GM21447 (cell line): Measurements from ENCODE around the gene CALN1.

ENCODE experiments used
- ATAC-seq: cut with Tn5 transposase; IDR thresholded peaks from one replicate; pipeline ENCODE4 v1.9.1; 2021; ENCODE audit not compliant: unreplicated experiment

The CALN1 gene

DNA sequence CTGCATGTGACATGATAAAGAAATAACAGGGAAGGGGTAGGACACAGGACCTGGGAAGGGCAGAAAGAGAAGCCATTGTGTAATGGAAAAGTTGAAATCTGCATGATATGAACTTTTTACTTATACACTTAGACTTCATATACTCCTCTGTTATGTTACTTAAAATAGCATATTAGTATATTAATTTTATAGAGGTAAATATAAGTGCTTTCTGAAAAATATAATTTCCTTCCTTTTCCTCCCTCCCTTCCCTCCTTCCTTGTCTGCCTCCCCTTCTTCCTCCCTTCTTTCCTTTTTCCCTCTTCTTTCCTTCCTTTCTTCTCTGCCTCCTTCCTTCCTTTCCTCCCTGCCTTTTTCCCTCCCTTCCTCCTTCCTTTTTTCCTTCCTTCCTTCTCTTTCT lies 363.7 kb downstream of the CALN1 start:
- ATAC-seq = no peak

DNA sequence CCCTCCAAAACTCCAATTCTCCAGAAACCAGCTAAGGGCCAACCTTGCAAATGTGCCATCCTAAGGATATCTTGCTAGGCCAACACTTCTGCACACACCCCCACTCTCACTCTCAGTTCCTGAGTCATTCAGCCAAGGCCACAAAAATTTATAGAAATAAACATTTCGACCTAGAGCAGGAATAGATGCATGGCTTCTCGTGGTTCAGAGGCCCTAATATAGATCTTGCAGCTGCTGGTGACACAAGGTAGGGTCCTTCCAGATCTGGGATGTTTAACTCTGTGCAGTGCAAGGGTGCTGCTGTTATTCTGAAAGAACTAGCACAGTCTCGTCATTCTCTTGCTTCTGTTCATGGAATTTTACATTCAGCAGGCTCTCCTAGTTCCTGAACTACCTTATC lies 369.3 kb downstream of the CALN1 start:
- ATAC-seq = no peak

DNA sequence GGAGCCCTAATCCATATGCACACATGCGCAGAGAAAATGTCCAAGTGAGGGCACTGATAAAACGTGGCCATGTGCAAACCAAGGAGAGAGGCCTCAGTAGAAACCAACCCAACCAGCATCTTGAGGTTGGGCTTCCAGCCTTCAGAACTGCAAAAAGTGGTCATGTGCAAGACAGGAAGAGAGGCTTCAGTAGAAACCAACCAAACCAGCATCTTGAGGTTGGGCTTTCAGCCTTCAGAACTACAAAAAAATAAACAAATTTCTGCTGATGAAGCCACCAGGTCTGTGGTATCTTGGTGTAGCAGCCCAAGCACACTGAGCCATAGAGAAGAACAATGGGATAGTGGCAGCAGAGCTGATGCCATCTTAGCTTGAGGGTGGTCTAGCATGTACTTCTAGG lies 371.5 kb downstream of the CALN1 start:
- ATAC-seq = no peak

DNA sequence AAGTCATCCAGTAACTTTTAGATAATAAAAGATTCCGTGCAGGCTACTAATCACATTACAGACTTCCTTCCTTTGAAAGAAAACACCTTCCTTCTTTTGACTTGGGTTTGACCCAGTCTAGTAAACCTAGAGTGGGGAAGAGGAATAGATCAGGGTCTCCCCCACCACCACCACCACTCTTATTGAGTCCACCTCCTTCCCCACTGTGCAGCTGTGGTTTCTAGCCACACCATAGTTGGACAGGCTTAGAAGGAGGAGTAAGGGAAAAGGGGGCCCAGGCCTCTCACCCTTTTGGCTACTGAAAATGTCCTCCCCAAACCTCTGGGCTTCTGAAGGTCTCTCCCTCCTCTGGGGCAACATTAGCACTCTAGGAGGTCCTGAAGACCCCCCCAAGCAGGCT lies 372.7 kb downstream of the CALN1 start:
- ATAC-seq = no peak

DNA sequence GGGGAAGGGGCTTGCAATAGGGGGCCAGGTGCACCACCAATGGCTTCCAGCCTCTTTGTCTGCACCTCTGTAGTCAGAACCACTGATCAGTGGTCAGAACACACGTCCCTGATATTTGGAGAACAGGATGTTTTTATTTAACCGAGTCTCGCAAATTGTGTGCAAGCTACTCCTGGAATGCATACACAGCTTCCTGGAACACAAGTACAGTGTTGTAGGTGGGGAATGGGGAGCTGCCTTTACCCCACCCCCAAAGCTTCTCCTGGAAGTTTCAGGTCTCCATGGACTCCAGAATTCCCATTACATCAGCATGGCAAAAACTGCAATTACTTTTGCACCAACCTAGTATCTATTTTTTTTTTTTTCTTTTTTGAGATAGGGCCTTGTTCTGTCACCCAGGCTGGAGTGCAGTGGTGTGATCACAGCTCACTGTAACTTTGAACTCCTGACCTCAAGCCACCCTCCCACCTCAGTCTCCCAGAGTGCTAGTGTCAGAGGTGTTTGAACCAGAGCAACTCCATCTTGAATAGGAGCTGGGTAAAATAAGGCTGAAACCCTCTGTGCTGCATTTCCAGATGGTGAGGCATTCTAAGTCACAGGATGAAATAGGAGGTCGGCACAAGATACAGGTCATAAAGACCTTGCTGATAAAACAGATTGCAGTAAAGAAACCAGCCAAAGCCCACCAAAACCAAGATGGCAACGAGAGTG lies 374.0 kb downstream of the CALN1 start:
- ATAC-seq = no peak

DNA sequence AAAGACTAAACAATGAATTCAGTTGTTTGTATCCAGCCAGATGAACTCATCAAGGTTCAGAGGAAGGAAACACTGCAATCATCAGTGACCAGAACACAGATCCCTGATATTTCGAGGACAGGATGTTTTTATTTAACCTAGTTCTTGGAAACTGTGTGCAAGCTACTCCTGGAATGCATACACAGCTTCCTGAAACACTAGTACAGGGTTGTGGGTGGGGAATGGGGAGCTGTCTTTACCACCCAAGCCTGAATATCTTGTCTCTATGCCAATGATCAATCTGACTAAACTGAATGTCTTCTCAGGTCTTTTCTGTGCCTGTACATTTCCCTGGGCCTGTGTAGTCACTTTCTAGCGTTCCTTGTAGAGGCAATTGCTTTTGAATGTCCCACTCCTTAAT lies 374.6 kb downstream of the CALN1 start:
- ATAC-seq = no peak

DNA sequence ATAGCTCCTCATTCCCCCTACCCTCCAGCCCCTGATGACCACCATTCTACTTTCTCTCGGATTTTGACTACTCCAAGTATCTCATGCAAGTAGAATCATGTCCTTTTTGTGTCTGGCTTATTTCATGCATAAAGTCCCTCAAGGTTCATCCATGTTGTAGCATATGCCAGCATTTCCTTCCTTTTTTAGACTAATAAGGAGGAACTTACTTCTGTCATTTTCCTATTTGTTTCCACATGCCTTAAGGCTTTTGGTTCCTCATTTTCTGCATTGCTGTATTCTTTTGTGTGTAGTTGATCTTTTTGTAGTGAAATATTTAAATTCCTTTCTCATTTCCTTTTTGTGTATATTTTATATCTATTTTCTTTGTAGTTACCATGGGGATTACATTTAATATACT lies 376.9 kb downstream of the CALN1 start:
- ATAC-seq = no peak

DNA sequence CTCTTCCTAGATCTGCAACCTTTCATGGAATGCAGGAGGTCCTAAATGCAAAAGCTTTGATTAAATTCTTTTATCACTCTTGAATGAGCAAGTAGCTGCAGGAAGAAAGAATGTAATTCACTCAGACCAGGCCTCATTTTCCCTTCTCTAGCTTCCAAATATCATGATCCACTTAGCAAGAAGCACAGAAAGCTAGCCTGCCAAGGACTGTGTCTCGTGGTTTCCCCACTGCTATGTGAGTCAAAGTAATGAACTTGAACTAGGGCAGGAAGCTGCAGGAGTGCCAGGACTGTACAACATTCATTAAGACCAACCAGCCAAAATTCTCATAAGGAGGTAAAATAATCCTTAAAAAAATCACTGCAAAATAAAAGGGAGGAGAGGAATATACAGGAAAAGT lies 379.2 kb downstream of the CALN1 start:
- no peak for ATAC-seq

DNA sequence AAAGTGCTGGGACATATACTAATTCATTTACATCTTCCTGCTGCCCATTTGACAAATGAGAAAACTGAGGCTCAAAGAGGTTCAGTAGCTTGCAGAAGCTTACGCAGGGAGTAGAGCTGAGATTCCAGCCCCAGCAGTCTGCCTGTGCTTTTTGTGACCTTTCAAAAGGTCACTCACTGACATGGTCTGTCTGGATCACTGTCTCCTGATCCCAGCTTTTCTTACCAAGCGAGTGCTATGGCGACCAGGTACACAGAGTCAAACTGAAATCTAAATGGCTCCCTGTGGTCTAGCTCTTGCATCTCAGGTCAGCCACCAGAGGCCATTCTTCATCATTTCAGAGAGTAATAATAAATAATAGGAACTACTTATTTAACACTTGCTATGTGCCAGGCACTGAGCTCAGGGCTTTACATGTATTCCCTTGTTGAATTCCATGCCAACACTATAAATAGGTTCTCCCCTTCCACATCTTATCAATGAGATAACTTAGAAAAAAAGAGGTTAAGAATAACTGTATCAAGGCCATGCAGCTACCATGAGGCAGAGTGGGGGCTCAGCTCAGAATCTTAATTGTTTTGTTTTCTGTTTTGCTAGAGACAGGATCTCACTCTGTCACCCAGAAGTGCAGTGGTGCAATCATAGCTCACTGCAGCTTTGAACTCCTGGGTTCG lies 381.0 kb downstream of the CALN1 start:
- ATAC-seq = no peak

DNA sequence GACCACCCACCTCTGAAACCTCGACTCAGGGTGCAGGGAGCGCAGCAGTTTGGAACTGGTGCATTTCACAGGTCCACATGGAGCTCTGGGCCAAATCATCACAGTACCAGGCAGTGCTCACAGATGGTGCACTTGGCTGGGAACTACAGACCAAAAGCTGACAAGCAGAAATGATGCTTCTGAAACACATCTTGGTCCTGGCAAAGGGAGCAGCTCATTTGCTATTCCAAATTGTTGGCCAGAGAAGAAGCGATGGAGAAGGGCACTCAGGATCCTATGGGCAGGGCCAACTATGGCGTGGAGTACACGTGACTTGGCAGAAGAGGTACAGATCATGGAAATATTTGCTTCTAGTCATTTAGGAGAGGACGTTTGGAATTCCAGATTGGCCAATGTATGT lies 383.9 kb downstream of the CALN1 start:
- no peak for ATAC-seq

DNA sequence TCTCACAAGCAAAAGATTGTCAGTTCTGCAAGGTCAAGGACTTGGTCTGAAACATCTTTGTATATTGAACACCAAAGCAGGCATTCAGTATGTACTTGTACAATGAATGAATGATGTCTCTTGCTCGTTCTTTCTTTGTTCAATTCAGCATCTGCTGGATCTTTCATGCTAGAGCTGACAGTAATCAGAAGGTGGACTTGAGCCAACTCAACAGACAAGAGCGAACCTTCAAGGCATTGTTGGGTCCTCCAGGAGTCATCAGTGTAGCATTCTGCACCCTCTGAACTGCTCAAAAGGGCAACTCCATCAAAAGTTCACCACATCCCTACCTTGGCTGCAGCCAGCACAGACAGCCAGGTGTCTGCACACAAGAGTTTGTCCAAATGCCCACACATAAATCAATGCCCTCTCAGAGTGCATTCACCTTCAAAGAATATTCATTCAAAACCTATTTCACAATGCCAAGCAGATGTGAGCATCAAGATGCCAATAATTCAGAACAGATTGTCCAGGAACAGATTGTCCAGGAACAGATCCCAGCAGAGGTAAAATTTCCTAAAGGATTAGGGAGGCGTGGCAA lies 386.7 kb downstream of the CALN1 start:
- ATAC-seq = no peak

DNA sequence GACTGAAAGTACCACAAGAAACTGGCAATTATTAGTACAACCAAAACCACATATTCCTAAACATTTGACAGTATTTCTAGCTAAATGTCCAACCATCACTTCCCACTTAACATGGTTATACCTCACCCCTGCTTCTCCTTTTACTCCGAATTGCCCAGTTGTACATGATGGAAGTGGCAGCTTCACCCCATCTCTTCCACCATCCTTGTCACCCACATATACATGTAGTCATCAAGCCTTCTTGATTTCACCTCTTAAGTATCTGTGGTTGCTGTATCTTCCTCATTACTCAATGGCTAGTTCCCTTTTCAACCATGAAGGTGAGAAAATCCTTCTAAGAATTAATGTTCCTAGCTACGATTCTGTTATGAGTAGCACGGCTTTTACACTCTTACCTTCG lies 388.2 kb downstream of the CALN1 start:
- no peak for ATAC-seq

DNA sequence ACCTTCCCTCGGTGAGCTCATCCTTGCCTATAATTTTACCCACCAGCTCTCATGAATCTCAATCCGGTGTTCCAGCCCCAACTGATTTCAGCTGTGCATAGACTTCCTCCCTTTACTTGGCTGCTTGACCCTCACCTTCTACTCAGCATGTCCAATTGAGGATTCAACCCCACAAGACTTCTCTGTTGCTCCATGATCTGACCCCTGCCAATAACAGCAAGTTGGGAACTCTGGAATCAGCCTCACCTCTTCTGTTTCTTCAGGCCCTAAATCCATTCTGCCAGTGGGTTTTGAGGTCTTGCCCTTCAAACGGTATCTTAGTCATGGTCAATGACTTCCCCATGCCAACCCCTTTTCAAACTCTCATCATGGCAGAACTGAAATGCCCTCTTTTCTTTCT lies 390.4 kb downstream of the CALN1 start:
- ATAC-seq = no peak

DNA sequence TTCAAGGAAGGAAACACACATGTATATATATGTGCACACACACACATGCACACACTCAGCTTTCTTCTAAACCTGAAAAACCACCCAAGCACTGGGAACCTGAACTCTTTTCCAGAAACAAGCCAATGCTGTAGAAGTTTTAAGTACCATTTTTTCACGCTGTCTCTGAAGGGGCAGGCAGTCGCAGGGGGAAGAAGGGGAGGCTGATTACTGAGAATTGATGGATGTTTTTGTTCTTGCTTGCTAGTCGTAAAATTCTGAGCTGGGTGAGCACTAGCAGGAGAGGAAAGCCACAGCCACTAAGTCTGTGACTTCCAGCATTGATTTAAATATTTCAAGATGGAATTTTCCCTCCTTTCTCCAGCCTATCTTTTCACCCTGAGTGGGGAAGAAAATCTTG lies 391.8 kb downstream of the CALN1 start:
- ATAC-seq = no peak

DNA sequence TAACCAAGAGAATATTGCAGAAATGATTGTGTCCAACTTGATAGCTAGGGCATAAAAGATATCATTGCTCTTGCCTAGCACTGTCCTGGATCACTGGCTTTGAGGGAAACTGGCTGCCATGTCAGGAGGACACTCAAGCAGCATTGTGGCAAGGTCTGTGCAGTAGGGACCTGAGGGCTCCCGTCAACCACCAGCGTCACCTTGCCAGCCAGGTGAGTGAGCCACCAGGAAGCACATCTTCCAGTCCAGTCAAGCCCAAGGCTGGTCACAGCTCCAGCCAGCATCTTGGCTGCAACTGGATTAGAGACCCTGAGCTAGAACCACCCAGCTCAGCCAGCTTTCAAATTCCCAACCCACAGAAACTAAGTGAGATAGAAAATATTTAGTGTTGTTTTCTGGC lies 392.7 kb downstream of the CALN1 start:
- ATAC-seq = no peak

DNA sequence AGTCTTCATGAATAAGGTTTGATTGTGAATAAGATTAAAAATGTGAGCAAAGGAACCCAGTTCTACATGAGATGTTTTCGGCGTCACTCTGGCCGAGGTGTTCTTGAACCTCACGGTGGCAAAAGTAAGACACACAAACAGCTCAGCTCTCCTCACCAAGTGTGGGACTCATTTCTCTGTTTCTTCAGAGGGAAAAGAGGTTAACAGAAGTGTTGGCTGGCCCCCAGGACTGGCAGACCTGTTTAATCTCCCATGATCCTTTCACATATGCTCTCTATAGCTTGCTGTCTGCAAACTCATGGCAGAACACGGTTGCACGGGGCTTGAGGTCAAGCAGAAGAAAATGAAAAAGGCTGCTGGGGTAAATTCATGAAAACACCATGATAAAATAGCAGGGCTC lies 394.4 kb downstream of the CALN1 start:
- ATAC-seq = no peak

DNA sequence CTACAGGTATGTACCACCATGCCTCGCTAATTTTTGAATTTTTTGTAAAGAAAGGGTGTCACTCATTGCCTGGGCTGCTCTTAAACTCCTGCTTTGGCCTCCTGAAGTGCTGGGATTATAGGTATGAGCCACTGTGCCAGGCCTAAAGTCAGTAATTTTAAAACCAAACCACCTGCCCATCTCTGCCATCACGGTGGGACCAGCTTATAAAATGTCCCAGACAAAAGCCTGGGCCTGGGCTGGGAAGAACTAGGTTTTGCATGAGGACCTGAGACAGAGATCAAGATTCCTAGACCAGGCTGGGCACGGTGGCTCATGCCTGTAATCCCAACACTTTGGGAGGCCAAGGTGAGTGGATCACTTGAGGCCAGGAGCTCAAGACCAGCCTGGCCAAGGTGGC lies 395.6 kb downstream of the CALN1 start:
- no peak for ATAC-seq

DNA sequence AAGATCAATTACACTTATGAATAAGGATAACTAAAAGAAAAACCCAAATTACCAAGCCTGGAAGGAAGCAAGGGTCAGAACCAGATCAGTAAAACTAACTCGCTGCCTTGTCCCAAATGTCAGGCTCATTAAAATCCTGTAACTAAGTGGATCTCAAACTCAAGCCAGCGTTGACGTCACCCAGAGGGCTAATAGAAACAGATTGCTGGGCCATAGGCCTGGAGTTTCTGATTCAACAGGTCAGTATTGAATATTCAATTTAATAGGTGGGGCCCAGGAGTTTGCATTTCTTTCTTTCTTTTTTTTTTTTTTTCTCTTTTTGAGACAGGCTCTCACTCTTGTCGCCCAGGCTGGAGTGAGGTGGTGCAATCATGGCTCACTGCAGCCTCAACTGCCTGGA lies 397.0 kb downstream of the CALN1 start:
- ATAC-seq = no peak

DNA sequence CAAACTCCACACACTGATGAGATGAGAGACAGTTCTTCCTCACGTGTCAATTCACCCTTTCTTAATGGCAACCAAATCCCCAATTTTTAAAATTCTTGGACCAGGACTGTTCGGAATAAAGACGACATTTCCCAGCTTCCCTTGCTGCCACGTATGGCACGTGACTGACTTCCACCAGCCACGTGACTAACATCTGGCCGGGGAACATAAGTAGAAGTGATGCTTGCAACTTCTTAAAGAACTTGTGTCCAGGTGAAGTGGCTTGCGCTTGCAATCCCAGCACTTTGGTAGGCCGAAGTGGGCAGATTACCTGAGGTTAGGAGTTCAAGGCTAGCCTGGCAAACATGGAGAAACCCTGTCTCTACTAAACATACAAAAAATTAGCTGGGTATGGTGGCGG lies 405.1 kb downstream of the CALN1 start:
- no peak for ATAC-seq

DNA sequence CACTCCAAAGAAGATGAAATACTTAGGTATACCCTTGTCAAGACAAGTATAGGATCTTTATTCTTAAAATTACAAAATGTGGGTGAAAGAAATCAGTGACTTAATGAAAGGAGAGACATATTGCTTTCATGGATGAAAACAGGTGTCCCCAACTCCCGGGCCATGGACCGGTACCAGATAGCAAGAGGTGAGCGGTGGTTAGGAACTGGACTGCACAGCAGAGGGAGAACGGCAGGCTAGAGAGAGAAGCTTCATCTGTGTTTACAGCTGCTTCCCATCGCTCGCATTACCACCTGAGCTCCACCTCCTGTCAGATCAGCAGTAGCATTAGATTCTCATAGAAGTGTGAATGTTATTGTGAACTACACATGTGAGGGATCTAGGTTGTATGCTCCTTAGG lies 408.9 kb downstream of the CALN1 start:
- no peak for ATAC-seq

DNA sequence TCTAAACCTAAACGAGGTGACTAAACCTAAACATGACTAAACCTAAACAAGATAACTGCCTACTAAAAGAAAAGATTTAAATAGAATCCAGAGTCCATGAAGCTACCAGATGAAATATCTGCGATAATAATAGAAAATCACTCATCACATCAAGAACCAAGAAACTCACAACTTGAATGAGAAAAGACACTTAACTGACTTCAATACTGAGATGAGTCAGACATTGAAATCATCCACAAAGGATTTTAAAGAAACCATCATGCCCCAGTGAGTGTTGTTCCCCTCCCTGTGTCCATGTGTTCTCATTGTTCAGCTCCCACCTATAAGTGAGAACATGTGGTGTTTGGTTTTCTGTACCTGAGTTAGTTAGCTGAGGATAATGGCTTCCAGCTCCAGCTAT lies 416.0 kb downstream of the CALN1 start:
- no peak for ATAC-seq

DNA sequence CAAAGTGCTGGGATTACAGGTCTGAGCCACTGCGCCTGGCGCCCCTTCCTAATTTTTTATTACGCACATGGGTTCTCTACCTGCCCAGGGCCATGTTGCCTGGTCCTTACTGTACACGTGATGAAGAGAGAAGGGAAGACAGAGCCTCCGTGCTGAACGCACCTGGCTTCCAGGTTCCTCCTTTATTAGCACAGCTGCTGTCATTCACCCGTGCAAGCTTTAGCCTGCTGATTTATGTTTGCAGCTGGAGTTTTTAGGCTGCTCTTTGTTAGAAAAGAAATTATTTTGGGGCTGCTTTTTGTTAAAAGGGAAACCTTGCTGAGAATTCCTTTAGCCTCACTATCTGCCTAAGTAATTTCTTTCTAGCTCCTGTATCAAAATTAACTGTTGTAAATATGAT lies 417.0 kb downstream of the CALN1 start:
- ATAC-seq = no peak

DNA sequence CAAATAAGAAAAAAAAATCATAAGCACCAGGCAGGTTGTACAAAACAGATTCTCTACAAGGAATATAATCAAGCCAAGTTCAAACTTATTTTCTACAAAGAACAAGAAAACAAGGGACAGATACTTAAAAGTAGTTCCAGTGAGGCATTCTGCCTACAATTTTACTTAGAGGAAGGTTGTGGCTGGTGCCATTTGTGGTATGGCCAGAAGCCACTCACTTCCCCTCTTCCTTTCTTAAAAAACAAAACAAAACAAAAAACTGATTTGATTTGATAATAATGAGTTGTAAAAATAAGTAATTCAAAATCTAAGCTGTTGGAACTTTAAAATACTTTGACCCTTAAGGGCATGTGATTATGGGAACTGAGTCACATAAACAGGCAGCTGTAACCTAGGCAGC lies 420.6 kb downstream of the CALN1 start:
- ATAC-seq = no peak
